ENCODE data around the gene CLDN14.

DNA sequence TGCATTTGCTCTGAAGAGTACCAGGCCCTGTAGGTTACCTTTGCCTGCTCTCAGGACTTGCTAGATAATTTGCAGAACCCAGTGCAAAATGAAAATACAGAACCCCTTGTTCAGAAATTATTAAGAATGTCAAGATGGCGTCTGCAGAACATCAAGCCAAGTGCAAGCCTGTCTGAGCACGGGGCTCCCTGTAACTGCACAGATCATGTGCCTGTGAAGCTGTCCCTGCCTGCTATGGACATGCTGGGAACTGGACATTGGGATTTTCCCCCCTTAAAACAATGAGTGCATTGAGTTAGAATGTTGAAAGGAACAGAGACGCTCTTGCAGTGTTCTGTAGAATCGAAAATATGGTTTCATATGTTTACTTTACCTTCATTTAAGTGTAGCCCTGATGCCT, 2.9 kb downstream of the CLDN14 start:
- TF ChIP-seq POLR2AphosphoS5 (IDR thresholded peaks at IDR 0.05; ENCODE audit: borderline replicate concordance, low read depth, low read length) (no peak), EZH2 (IDR thresholded peaks at IDR 0.05) (no peak)

Data from SK-N-MC (cell line).